GM12878 (cell line): ENCODE data around the gene MAP1LC3B. TPM values are rescaled to one million over a fixed set of nuclear protein-coding genes. Genes with fewer than 3 reads are reported as not detected.

ENCODE experiments used
- ATAC-seq: fragments of 200-7000 bp; cut with Tn5 transposase; 3 replicates; pipeline ENCODE4 v1.9.1; 2020; ENCODE audit warnings: mild to moderate bottlenecking, moderate library complexity
- BruUV-seq: library from RNA; stranded (reverse); fragments of 400-500 nt; replicated peaks from 2 replicates; lab custom pipeline; 2021; lab: Mats Ljungman, UMichigan
- CTCF ChIA-PET: fragments of 300-600 bp; sonication (Branson Sonifier 250); formaldehyde crosslinking; extraction: SDS; loops from one replicate; lab custom pipeline; 2021; ENCODE audit warnings: inconsistent platforms; lab: Yijun Ruan, JAX
- POLR2A ChIA-PET: fragments of 350-600 bp; formaldehyde crosslinking; extraction: SDS; loops from one replicate; lab custom pipeline; 2021; ENCODE audit warnings: inconsistent platforms; lab: Charles Lee
- RAD21 ChIA-PET: fragments of 300-600 bp; sonication (Branson Sonifier 250); formaldehyde crosslinking; loops from one replicate; lab custom pipeline; 2023; ENCODE audit warnings: antibody characterized with exemption; ENCODE audit not compliant: unreplicated experiment; lab: Charles Lee
- SMC1A ChIA-PET: fragments of 300-600 bp; sonication (Branson Sonifier 250); formaldehyde crosslinking; loops from one replicate; lab custom pipeline; 2023; ENCODE audit not compliant: unreplicated experiment, uncharacterized antibody; lab: Charles Lee
- DNase-seq: peaks from one replicate; pipeline ENCODE4 v3.0.0-alpha.2; 2011; ENCODE audit warnings: low read depth, low spot score
- FAIRE-seq: peaks from 3 replicates; lab custom pipeline; 2011; peaks lifted over from hg19 to GRCh38; lab: Jason Lieb, UNC
- H2AFZ ChIP-seq: 2 replicates; pipeline ENCODE4 v1.6.0; 2011; ENCODE audit warnings: low read depth, low read length, control low read depth; ENCODE audit not compliant: control insufficient read depth
- H3K27ac ChIP-seq: 2 replicates; pipeline ENCODE4 v1.5.1; 2011; ENCODE audit warnings: control low read depth; ENCODE audit not compliant: control insufficient read depth, insufficient read depth
- H3K27me3 ChIP-seq, 2 experiments: replicated peaks in 1 of 2; 2 replicates each; pipeline versions ENCODE4 v1.6.0 to v1.6.1; 2011; ENCODE audit warnings: low read length in 1 of 2; ENCODE audit not compliant: control insufficient read depth in 2 of 2, insufficient read depth in 2 of 2
- H3K36me3 ChIP-seq, 2 experiments: 2 replicates each; pipeline ENCODE4 v1.5.1; 2011; ENCODE audit warnings: low read length in 1 of 2; ENCODE audit not compliant: control insufficient read depth in 2 of 2, insufficient read depth in 2 of 2
- H3K4me1 ChIP-seq: 2 replicates; pipeline ENCODE4 v1.6.1; 2011; ENCODE audit warnings: mild to moderate bottlenecking, low read length, moderate library complexity, mixed read lengths; ENCODE audit not compliant: control insufficient read depth, insufficient read depth
- H3K4me2 ChIP-seq: 2 replicates; pipeline ENCODE4 v1.6.0; 2011; ENCODE audit warnings: control low read depth; ENCODE audit not compliant: control insufficient read depth, insufficient read depth
- H3K4me3 ChIP-seq: fragments of 200-600 bp; sonication (generic); 2 replicates; pipeline ENCODE4 v1.5.1; 2016
- H3K79me2 ChIP-seq: 2 replicates; pipeline ENCODE4 v1.6.0; 2011; ENCODE audit warnings: low read length; ENCODE audit not compliant: control insufficient read depth, insufficient read depth
- H3K9ac ChIP-seq: 2 replicates; pipeline ENCODE4 v1.8.0; 2011; ENCODE audit warnings: low read length, control low read depth, mixed read lengths; ENCODE audit not compliant: control insufficient read depth, insufficient read depth
- H3K9me3 ChIP-seq: replicated peaks from 3 replicates; pipeline ENCODE4 v1.5.1; 2011; ENCODE audit warnings: mild to moderate bottlenecking, low read length; ENCODE audit not compliant: control insufficient read depth, insufficient read depth
- H4K20me1 ChIP-seq: 2 replicates; pipeline ENCODE4 v1.6.0; 2011; ENCODE audit not compliant: control insufficient read depth, insufficient read depth
- IKZF1 ChIP-seq: fragments of 450-650 bp; conservative IDR thresholded peaks from 2 replicates; pipeline ENCODE4 v1.6.1; 2017; ENCODE audit warnings: antibody characterized with exemption, mild to moderate bottlenecking
- JUNB ChIP-seq: IDR thresholded peaks from 2 replicates; pipeline ENCODE4 v1.6.1; 2016; ENCODE audit warnings: antibody characterized with exemption, mild to moderate bottlenecking
- MYB ChIP-seq: fragments of 150-350 bp; IDR thresholded peaks from 2 replicates; pipeline ENCODE4 v1.6.1; 2014; ENCODE audit warnings: mild to moderate bottlenecking, low read depth, low read length, borderline replicate concordance
- NFIC ChIP-seq: IDR thresholded peaks from 2 replicates; pipeline ENCODE4 v1.6.1; 2012; ENCODE audit warnings: low read depth, mild to moderate bottlenecking, inconsistent platforms, low read length, moderate library complexity
- POLR2A ChIP-seq: IDR thresholded peaks from 2 replicates; pipeline ENCODE4 v1.6.1; 2011; ENCODE audit warnings: low read depth, mild to moderate bottlenecking, low read length
- RFX5 ChIP-seq: IDR thresholded peaks from 2 replicates; pipeline ENCODE4 v1.6.1; 2011; ENCODE audit warnings: low read depth, low read length, improper control_type of control experiment
- SREBF1 ChIP-seq: IDR thresholded peaks from 2 replicates; pipeline ENCODE4 v1.6.1; 2012; ENCODE audit warnings: mild to moderate bottlenecking, low read length
- SUZ12 ChIP-seq: fragments of 200-600 bp; sonication (generic); IDR thresholded peaks from one replicate; pipeline ENCODE4 v1.6.1; 2018; ENCODE audit warnings: antibody characterized with exemption, mild to moderate bottlenecking; ENCODE audit not compliant: unreplicated experiment
- WGBS: methylation state at CpG from one replicate; pipeline ENCODE4 v1.1.6; 2016; ENCODE audit warnings: low lambda C conversion rate; ENCODE audit not compliant: insufficient replicate concordance, insufficient coverage; ENCODE audit errors: missing lambda C conversion rate; 5-methylcytosine and 5-hydroxymethylcytosine counted together
- in situ Hi-C: fragments of 300-500 bp; cut with MboI; formaldehyde crosslinking; loops from 9 replicates; pipeline ENCODE4 v1.14.3; 2018; ENCODE audit warnings: mixed read lengths
- intact Hi-C: fragments of 100-400 bp; cut with micrococcal nuclease; formaldehyde crosslinking; loops from one replicate; pipeline ENCODE4 v1.14.2; 2022; ENCODE audit not compliant: unreplicated experiment
- polyA plus RNA-seq, 11 experiments: library from polyadenylated mRNA; depleted of rRNA in 4 of 11; unstranded in 6 of 11; stranded (reverse) in 5 of 11; fragments of >200 nt; fragmentation: Nextera tagmentation in 4 of 11; fragmentation: Illumina TruSeq in 1 of 11; extraction: Ambion mirVana in 4 of 11; extraction: Trizol in 1 of 11; gene quantifications; 1 replicate in 1 of 11; 2 replicates in 10 of 11; pipeline versions ENCODE4 v1.2.1 to v1.2.3, GENCODE V29; 2011 to 2016; ENCODE audit warnings: inconsistent platforms in 2 of 11, missing spikeins in 2 of 11, low read depth in 1 of 11
- total RNA-seq, 4 experiments: library from RNA; depleted of rRNA in 3 of 4; stranded (reverse); fragments of >200 nt in 3 of 4; fragmentation: Illumina TruSeq in 1 of 4; extraction: Trizol in 1 of 4; gene quantifications; 2 replicates each; pipeline versions ENCODE4 v1.2.1 to v1.2.3, GENCODE V29; 2013 to 2021
- TF ChIP-seq, protein P1 (sequence below): fragments of 150-350 bp; IDR thresholded peaks from 2 replicates; pipeline ENCODE4 v1.6.1; 2014; ENCODE audit warnings: mild to moderate bottlenecking, low read depth, low read length
- TF ChIP-seq, protein P2 (sequence below): fragments of 450-650 bp; conservative IDR thresholded peaks from 2 replicates; pipeline ENCODE4 v1.6.1; 2017; ENCODE audit warnings: mild to moderate bottlenecking, moderate library complexity

MAP1LC3B gene
- total and polyA plus RNA-seq, 10 of the 15 experiments (the other 5 are each of a cell fraction or from before 2014, with no cell fraction given), result 6.1 to 42.8 (median 13.7) TPM

DNA sequence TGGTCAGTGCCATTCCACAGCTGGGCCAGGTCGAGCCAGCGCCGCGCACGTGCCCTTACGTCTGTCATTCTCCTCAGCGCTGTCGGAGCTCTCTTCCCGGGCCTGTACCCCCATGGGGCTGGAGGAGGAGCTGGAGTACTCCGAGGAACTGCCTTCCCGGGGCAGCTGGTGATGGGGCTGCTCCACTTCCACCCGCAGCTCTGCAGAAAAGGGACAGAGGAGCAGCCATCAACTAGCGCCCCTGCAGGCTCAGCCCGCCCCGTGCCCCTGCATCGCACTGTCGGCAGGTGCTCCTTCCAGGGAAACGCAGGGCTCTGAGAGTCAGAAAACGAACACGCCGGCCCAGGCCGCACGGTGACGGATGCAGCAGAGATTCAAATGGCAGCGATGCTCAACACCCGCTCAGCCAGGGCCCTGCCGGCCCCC is 20.9 kb downstream of the MAP1LC3B start:
- no peaks in the 10 kb centered on the region for H3K79me2 ChIP-seq
- intact Hi-C loops, result no loop called here
- no peak overlapping the region for H3K27ac ChIP-seq
- WGBS, result 81% methylated on average over 26 of the region's 27 CpGs
- RAD21 ChIA-PET, result no interaction called here
- TF ChIP-seq SREBF1 (no peak), NFIC (no peak), RFX5 (no peak), MYB (no peak)
- SMC1A ChIA-PET, result no interaction called here
- H2AFZ ChIP-seq, result no peak overlapping the region
- BruUV-seq, result no TSS peak
- FAIRE-seq, result no peak
- in situ Hi-C loops, result no loop called here
- no peak overlapping the region for H3K4me2 ChIP-seq
- CTCF ChIA-PET, result interaction anchor here (1.0 kb wide), 1 partner anchor 19 kb away, joined by 3 read pairs; no protein-coding TSS in a partner anchor
- H3K36me3 ChIP-seq, result no peaks in the 10 kb centered on the region
- ATAC-seq, result no peak
- H3K27me3 ChIP-seq, result peaks cover 0 to 5% of the 10 kb centered on the region in 2 experiments; a peak in 1 of 4 replicates
- no peak overlapping the region for H3K4me3 ChIP-seq
- H4K20me1 ChIP-seq, result no peaks in the 10 kb centered on the region; the same call in 1 of the 2 replicates
- H3K9ac ChIP-seq, result no peak overlapping the region
- H3K4me1 ChIP-seq, result peaks cover 3% of the 10 kb centered on the region
- no peaks in the 10 kb centered on the region; the same call in 2 of the 3 replicates for H3K9me3 ChIP-seq
- no peak for DNase-seq
- POLR2A ChIA-PET, result no interaction called here

DNA sequence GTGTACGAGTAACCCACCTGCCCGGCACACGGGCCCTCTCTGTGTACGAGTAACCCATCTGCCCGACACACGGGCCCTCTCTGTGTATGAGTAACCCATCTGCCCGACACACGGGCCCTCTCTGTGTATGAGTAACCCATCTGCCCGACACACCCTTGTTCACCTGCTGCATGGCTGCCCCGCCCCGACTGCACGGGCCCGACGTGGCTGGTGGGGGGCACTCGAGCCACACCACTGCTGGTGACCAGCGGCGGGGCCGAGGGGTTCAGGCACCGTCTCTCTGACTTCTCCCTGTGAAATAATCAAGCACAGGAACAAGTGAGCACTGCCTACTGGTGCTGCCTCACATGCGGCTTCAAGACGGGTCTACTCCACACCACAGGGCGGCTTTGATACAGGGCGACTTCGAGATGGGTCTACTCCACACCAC is 22.1 kb downstream of the MAP1LC3B start:
- Histone ChIP-seq H3K9me3 (no peaks in the 10 kb centered on the region; the same call in 2 of the 3 replicates), H2AFZ (no peak overlapping the region), H3K36me3 (no peaks in the 10 kb centered on the region), H3K9ac (no peak overlapping the region), H4K20me1 (no peaks in the 10 kb centered on the region; the same call in 1 of the 2 replicates), H3K4me3 (no peak overlapping the region), H3K27me3 (peaks cover 0 to 5% of the 10 kb centered on the region in 2 experiments; a peak in 1 of 4 replicates), H3K27ac (no peak overlapping the region), H3K4me1 (no peaks in the 10 kb centered on the region), H3K4me2 (no peak overlapping the region), H3K79me2 (no peaks in the 10 kb centered on the region)
- ATAC-seq (peak; percentile 77), FAIRE-seq (peak; percentile 18), DNase-seq (no peak)
- in situ Hi-C loops (no loop called here), intact Hi-C loops (no loop called here)
- BruUV-seq, result no TSS peak
- ChIA-PET POLR2A (no interaction called here), SMC1A (no interaction called here), RAD21 (no interaction called here), CTCF (no interaction called here)
- TF ChIP-seq, protein P1, sequence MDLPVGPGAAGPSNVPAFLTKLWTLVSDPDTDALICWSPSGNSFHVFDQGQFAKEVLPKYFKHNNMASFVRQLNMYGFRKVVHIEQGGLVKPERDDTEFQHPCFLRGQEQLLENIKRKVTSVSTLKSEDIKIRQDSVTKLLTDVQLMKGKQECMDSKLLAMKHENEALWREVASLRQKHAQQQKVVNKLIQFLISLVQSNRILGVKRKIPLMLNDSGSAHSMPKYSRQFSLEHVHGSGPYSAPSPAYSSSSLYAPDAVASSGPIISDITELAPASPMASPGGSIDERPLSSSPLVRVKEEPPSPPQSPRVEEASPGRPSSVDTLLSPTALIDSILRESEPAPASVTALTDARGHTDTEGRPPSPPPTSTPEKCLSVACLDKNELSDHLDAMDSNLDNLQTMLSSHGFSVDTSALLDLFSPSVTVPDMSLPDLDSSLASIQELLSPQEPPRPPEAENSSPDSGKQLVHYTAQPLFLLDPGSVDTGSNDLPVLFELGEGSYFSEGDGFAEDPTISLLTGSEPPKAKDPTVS, result no peak
- TF ChIP-seq JUNB (peak; percentile 60), IKZF1 (no peak), POLR2A (no peak), SUZ12 (peak; percentile 22)
- TF ChIP-seq, protein P2, sequence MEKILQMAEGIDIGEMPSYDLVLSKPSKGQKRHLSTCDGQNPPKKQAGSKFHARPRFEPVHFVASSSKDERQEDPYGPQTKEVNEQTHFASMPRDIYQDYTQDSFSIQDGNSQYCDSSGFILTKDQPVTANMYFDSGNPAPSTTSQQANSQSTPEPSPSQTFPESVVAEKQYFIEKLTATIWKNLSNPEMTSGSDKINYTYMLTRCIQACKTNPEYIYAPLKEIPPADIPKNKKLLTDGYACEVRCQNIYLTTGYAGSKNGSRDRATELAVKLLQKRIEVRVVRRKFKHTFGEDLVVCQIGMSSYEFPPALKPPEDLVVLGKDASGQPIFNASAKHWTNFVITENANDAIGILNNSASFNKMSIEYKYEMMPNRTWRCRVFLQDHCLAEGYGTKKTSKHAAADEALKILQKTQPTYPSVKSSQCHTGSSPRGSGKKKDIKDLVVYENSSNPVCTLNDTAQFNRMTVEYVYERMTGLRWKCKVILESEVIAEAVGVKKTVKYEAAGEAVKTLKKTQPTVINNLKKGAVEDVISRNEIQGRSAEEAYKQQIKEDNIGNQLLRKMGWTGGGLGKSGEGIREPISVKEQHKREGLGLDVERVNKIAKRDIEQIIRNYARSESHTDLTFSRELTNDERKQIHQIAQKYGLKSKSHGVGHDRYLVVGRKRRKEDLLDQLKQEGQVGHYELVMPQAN, result no peak
- 15% methylated on average over 24 of the region's 24 CpGs for WGBS
